Upper lobe of left lung (tissue), 6 donors: Measurements from ENCODE around the gene SSC5D. TPM values are rescaled to one million over a fixed set of nuclear protein-coding genes. Genes with fewer than 3 reads are reported as not detected.
A peak's percentile ranks its signal among the peaks of the same experiment; 100 is the strongest.

ENCODE experiments used
- ATAC-seq, 2 donors: fragments of 200-7000 bp; cut with Tn5 transposase; one replicate each; pipeline ENCODE4 v1.9.1; 2022; ENCODE audit warnings: mild to moderate bottlenecking in 2 of 2, moderate library complexity in 2 of 2; ENCODE audit not compliant: low FRiP score in 2 of 2
- DNase-seq, 2 donors: peaks; one replicate each; pipeline ENCODE4 v3.0.0-alpha.2; 2019 to 2020
- H3K27ac ChIP-seq, 4 donors: fragments of 200-600 bp; sonication (generic); one replicate each; pipeline ENCODE4 v1.5.1; 2016 to 2019
- H3K27me3 ChIP-seq, 4 donors: fragments of 200-600 bp; sonication (generic); one replicate each; pipeline ENCODE4 v1.5.1; 2017 to 2019
- H3K36me3 ChIP-seq, 4 donors: fragments of 200-600 bp; sonication (generic); one replicate each; pipeline ENCODE4 v1.5.1; 2016 to 2019
- H3K4me1 ChIP-seq, 4 donors: fragments of 200-600 bp; sonication (generic); one replicate each; pipeline ENCODE4 v1.5.1; 2018 to 2019
- H3K4me3 ChIP-seq, 4 donors: fragments of 200-600 bp; sonication (generic); one replicate each; pipeline ENCODE4 v1.5.1; 2017 to 2019; ENCODE audit warnings: mild to moderate bottlenecking in 2 of 4, moderate library complexity in 1 of 4
- H3K9me3 ChIP-seq, 4 donors: fragments of 200-600 bp; sonication (generic); one replicate each; pipeline ENCODE4 v1.5.1; 2018 to 2019
- EP300 ChIP-seq, 4 donors: sonication (generic); formaldehyde crosslinking; IDR thresholded peaks; one replicate each; pipeline ENCODE4 v1.5.1; 2017; ENCODE audit warnings: antibody characterized with exemption in 4 of 4, control low read depth in 2 of 4
- POLR2A ChIP-seq, 4 donors: fragments of 450-650 bp; IDR thresholded peaks; one replicate each; pipeline ENCODE4 v1.5.1; 2016 to 2017; ENCODE audit warnings: antibody characterized with exemption in 4 of 4, mild to moderate bottlenecking in 2 of 4
- POLR2AphosphoS5 ChIP-seq, 2 donors: sonication (generic); formaldehyde crosslinking; IDR thresholded peaks; one replicate each; pipeline ENCODE4 v1.5.1; 2017; ENCODE audit warnings: antibody characterized with exemption in 2 of 2
- WGBS, 2 donors: methylation state at CpG; one replicate each; pipeline ENCODE4 v1.1.5; 2017 to 2018; 5-methylcytosine and 5-hydroxymethylcytosine counted together
- total RNA-seq, 6 donors: library from RNA; depleted of rRNA in 4 of 6; stranded (reverse); fragments of >200 nt in 4 of 6; gene quantifications; one replicate each; pipeline versions ENCODE4 v1.1.0 to v1.2.1, GENCODE V29; 2016 to 2021
- TF ChIP-seq, protein P1 (sequence below), 6 experiments: fragments of 450-650 bp in 4 of 6; fragments of 200-600 bp in 2 of 6; sonication (generic) in 2 of 6; IDR thresholded peaks; one replicate each; pipeline ENCODE4 v1.5.1; 2016 to 2019; ENCODE audit warnings: antibody characterized with exemption in 6 of 6
- donor health status: DM: no; HTN: no; CAD: no; lungs with moderate emphysema.
- donor health status: DM: no; HTN: yes; CAD: no; lungs with severe emphysema.

SSC5D gene
- total RNA-seq, 6 donors from 2014 or later: 0.39 to 10.1 (median 6.7) TPM

DNA sequence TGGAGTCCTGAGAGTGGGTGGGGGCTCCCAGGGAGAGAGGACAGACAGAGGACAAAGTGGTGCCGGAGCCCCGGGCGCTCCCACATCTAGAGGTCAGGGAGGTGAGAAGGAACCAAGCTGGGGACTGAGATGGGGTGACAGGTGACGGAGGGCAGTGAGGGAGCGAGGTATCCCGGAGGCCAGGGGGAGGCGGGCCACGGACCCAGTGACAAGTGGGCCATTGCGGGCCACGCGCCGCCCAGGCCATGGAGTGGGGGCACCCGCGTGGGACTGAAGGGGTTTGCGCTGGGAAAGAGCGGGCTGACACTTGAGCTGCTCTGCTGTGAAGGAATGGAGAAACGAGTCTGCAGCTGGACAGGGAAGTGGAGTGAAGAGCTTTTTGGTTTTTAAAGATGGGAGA, 9.2 kb upstream of the SSC5D start:
- Histone ChIP-seq H3K27ac (no peak overlapping the region), H3K4me1 (peaks cover 16 to 25% (median 21%) of the 10 kb centered on the region in 4 donors), H3K27me3 (no peaks in the 10 kb centered on the region), H3K4me3 (no peak overlapping the region), H3K9me3 (no peaks in the 10 kb centered on the region), H3K36me3 (peaks cover 4 to 30% (median 24%) of the 10 kb centered on the region in 4 donors)
- no peak for TF ChIP-seq EP300 (IDR thresholded peaks at IDR 0.05)
- no peak for TF ChIP-seq POLR2AphosphoS5 (IDR thresholded peaks at IDR 0.05)
- no peak for TF ChIP-seq POLR2A (IDR thresholded peaks at IDR 0.05)
- TF ChIP-seq, protein P1, sequence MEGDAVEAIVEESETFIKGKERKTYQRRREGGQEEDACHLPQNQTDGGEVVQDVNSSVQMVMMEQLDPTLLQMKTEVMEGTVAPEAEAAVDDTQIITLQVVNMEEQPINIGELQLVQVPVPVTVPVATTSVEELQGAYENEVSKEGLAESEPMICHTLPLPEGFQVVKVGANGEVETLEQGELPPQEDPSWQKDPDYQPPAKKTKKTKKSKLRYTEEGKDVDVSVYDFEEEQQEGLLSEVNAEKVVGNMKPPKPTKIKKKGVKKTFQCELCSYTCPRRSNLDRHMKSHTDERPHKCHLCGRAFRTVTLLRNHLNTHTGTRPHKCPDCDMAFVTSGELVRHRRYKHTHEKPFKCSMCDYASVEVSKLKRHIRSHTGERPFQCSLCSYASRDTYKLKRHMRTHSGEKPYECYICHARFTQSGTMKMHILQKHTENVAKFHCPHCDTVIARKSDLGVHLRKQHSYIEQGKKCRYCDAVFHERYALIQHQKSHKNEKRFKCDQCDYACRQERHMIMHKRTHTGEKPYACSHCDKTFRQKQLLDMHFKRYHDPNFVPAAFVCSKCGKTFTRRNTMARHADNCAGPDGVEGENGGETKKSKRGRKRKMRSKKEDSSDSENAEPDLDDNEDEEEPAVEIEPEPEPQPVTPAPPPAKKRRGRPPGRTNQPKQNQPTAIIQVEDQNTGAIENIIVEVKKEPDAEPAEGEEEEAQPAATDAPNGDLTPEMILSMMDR (IDR thresholded peaks at IDR 0.05): no peak
- 83 to 86% methylated on average over 17 of the region's 17 CpGs for WGBS, 2 donors
- DNase-seq (peak in 1 of 2 donors; percentile 78), ATAC-seq (no peak)

DNA sequence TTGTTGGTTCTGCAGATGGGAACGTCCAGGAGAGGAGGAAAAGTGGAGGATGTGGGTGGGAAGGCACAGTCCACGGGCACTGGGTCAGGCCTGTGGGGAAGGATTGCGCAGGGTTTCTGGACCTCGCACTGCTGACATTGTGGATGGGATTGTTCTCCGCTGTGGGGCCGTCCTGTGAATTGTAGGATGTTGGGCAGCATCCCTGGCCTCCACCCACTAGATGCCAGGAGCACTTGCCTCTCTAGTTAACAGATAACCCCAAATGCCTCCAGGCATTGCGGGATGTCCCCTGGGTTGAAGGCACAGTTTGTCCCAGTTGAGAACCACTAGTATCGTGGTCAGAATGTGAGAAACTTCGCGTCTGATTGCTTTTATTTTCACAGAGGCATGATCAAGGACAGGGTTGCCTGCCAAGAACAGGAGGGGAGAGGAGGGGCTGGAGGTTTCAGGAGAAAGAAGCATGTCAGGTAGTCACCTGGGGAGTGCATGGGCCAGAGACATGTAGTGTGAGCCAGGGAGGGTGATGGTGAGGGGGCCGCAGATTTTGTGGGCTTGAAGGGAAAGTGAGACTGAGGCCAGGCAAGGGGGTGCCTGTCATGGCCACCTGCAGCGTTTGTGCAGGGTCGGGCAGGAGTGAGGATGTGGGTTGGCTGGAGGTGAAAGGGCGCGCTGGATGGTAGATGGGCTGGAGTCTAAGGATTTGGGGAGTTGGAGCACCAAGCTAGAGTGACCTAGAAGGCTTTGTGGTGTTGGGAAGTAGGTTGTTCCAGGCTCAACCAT, 8.6 kb upstream of the SSC5D start:
- Histone ChIP-seq H3K4me3 (no peak overlapping the region), H3K36me3 (peaks cover 4 to 30% (median 24%) of the 10 kb centered on the region in 4 donors), H3K9me3 (no peaks in the 10 kb centered on the region), H3K27me3 (no peaks in the 10 kb centered on the region), H3K4me1 (peaks cover 22 to 31% (median 27%) of the 10 kb centered on the region in 4 donors), H3K27ac (no peak overlapping the region)
- WGBS, 2 donors: 70 to 72% methylated on average over 14 to 15 of the region's 15 CpGs
- TF ChIP-seq EP300 (IDR thresholded peaks at IDR 0.05) (no peak), POLR2A (IDR thresholded peaks at IDR 0.05) (no peak), POLR2AphosphoS5 (IDR thresholded peaks at IDR 0.05) (no peak)
- TF ChIP-seq, protein P1 (IDR thresholded peaks at IDR 0.05): no peak
- ATAC-seq (no peak), DNase-seq (no peak)

- Histone ChIP-seq H3K27me3 (no peaks in the 10 kb centered on the region), H3K9me3 (no peaks in the 10 kb centered on the region), H3K27ac (no peak overlapping the region), H3K4me3 (no peak overlapping the region), H3K4me1 (peaks cover 30 to 39% (median 37%) of the 10 kb centered on the region in 4 donors), H3K36me3 (peaks cover 4 to 30% (median 24%) of the 10 kb centered on the region in 4 donors)
- DNase-seq: peak in 1 of 2 donors; percentile 83
- no peak for ATAC-seq
- WGBS, 2 donors: 96 to 97% methylated on average over 13 to 36 of the region's 52 CpGs
- TF ChIP-seq POLR2A (IDR thresholded peaks at IDR 0.05) (no peak), POLR2AphosphoS5 (IDR thresholded peaks at IDR 0.05) (no peak), EP300 (IDR thresholded peaks at IDR 0.05) (no peak)
- TF ChIP-seq, protein P1 (IDR thresholded peaks at IDR 0.05): no peak
These were observed 7.0 kb upstream of the SSC5D start for GRCh38 chr19:55481148-55481793.

- 96% methylated on average over 5 of the region's 40 CpGs; no CpG with 5 or more reads in 1 of the 2 donors for WGBS, 2 donors
- H3K4me3 ChIP-seq: no peak overlapping the region
- H3K27ac ChIP-seq: no peak overlapping the region
- H3K36me3 ChIP-seq: peaks cover 4 to 30% (median 24%) of the 10 kb centered on the region in 4 donors
- DNase-seq (no peak), ATAC-seq (no peak)
- no peak for TF ChIP-seq POLR2A (IDR thresholded peaks at IDR 0.05)
- TF ChIP-seq EP300 (IDR thresholded peaks at IDR 0.05): no peak
- no peaks in the 10 kb centered on the region for H3K27me3 ChIP-seq
- no peaks in the 10 kb centered on the region for H3K9me3 ChIP-seq
- H3K4me1 ChIP-seq: peaks cover 35 to 44% (median 42%) of the 10 kb centered on the region in 4 donors
These were observed 6.5 kb upstream of the SSC5D start for GRCh38 chr19:55481794-55482155.

DNA sequence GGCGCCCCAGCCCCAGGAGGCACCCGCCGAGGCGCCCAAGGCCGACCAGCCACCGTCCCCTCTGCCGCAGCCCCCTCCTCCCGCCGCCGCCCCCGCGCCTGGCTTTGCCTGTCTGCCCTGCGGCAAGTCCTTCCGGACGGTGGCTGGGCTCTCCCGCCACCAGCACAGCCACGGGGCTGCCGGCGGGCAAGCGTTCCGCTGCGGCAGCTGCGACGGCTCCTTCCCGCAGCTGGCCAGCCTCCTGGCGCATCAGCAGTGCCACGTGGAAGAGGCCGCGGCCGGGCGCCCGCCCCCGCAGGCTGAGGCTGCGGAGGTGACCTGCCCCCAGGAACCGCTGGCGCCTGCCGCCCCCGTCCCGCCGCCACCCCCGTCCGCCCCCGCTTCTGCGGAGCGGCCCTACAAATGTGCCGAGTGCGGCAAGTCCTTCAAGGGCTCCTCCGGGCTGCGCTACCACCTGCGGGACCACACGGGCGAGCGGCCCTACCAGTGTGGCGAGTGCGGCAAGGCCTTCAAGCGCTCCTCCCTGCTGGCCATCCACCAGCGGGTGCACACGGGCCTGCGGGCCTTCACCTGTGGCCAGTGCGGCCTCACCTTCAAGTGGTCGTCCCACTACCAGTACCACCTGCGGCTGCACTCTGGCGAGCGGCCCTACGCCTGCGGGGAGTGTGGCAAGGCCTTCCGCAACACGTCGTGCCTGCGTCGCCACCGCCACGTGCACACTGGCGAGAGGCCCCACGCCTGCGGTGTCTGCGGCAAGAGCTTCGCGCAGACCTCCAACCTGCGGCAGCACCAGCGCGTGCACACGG, 5.9 kb upstream of the SSC5D start:
- WGBS, 2 donors: 93 to 96% methylated on average over 23 to 53 of the region's 83 CpGs
- TF ChIP-seq, protein P1 (IDR thresholded peaks at IDR 0.05): no peak
- no peak for TF ChIP-seq EP300 (IDR thresholded peaks at IDR 0.05)
- no peak for TF ChIP-seq POLR2AphosphoS5 (IDR thresholded peaks at IDR 0.05)
- no peak for TF ChIP-seq POLR2A (IDR thresholded peaks at IDR 0.05)
- H3K4me1 ChIP-seq: peaks cover 40 to 47% (median 44%) of the 10 kb centered on the region in 4 donors

More for the DNA sequence above, 5.9 kb upstream of the SSC5D start:
- Histone ChIP-seq H3K4me3 (no peak overlapping the region), H3K36me3 (peaks cover 4 to 30% (median 24%) of the 10 kb centered on the region in 4 donors), H3K27me3 (no peaks in the 10 kb centered on the region), H3K27ac (no peak overlapping the region), H3K9me3 (no peaks in the 10 kb centered on the region)
- ATAC-seq (no peak), DNase-seq (peak in 1 of 2 donors; percentile 86)
